Karpas-422 (cell line): ENCODE results near the gene DNAL4. TPM values are rescaled to one million over a fixed set of nuclear protein-coding genes. Genes with fewer than 3 reads are reported as not detected.

ENCODE experiments used
- DNase-seq: peaks from one replicate; pipeline ENCODE4 v3.0.0-alpha.2; 2015
- H2AFZ ChIP-seq: fragments of 200-600 bp; sonication (generic); 2 replicates; pipeline ENCODE4 v1.6.1; 2014; ENCODE audit warnings: antibody characterized with exemption, low read length, mixed read lengths
- H3K27ac ChIP-seq: fragments of 200-600 bp; sonication (generic); 2 replicates; pipeline ENCODE4 v1.5.1; 2014; ENCODE audit warnings: mild to moderate bottlenecking, low read length, moderate library complexity
- H3K27me3 ChIP-seq: fragments of 200-600 bp; sonication (generic); 2 replicates; pipeline ENCODE4 v1.6.1; 2014; ENCODE audit warnings: low read length, mixed read lengths
- H3K36me3 ChIP-seq: fragments of 200-600 bp; sonication (generic); 2 replicates; pipeline ENCODE4 v1.6.1; 2014; ENCODE audit warnings: low read length, mixed read lengths; ENCODE audit not compliant: insufficient read depth
- H3K4me1 ChIP-seq: fragments of 200-600 bp; sonication (generic); 2 replicates; pipeline ENCODE4 v1.6.1; 2014; ENCODE audit warnings: mild to moderate bottlenecking, low read length, mixed read lengths
- H3K4me2 ChIP-seq: fragments of 200-600 bp; sonication (generic); 2 replicates; pipeline ENCODE4 v1.6.1; 2014; ENCODE audit warnings: low read length, low read depth, mild to moderate bottlenecking; ENCODE audit not compliant: poor library complexity, severe bottlenecking
- H3K4me3 ChIP-seq: fragments of 200-600 bp; sonication (generic); 2 replicates; pipeline ENCODE4 v1.5.1; 2014; ENCODE audit warnings: mild to moderate bottlenecking, antibody characterized with exemption, low read length, mixed read lengths
- H3K79me2 ChIP-seq: fragments of 200-600 bp; sonication (generic); 2 replicates; pipeline ENCODE4 v1.6.1; 2014; ENCODE audit warnings: mild to moderate bottlenecking, low read length, mixed read lengths
- H3K9ac ChIP-seq: fragments of 200-600 bp; sonication (generic); 2 replicates; pipeline ENCODE4 v1.6.0; 2014; ENCODE audit warnings: low read length
- H3K9me2 ChIP-seq: fragments of 200-600 bp; sonication (generic), shearing (Covaris generic); replicated peaks from 2 replicates; pipeline ENCODE4 v1.6.0; 2014; ENCODE audit warnings: mild to moderate bottlenecking, low read length, moderate library complexity; ENCODE audit not compliant: insufficient read depth
- H3K9me3 ChIP-seq: fragments of 300-700, 200-600 bp; sonication (generic); 2 replicates; pipeline ENCODE4 v1.6.1; 2014; ENCODE audit warnings: low read length, mixed read lengths
- H4K20me1 ChIP-seq: fragments of 200-600 bp; sonication (generic); 2 replicates; pipeline ENCODE4 v1.6.1; 2014; ENCODE audit warnings: mild to moderate bottlenecking, antibody characterized with exemption, low read length, low read depth; ENCODE audit not compliant: insufficient read depth
- total RNA-seq: library from RNA; depleted of rRNA; stranded (reverse); fragments of >200 nt; shearing (Covaris generic); gene quantifications from 2 replicates; pipeline ENCODE4 v1.2.3, GENCODE V29; 2014; ENCODE audit warnings: low replicate concordance

The DNAL4 gene
- total RNA-seq, 1 experiment from 2014 or later, result 3.2 TPM

GRCh38 chr22:38741166-38741565, 52.8 kb downstream of the DNAL4 start:
- no peak for DNase-seq
- H3K4me1 ChIP-seq, result no peaks in the 10 kb centered on the region

GRCh38 chr22:38740754-38741153, 53.2 kb downstream of the DNAL4 start:
- peaks cover 26% of the 10 kb centered on the region for H3K36me3 ChIP-seq

More at GRCh38 chr22:38741166-38741565, 52.8 kb downstream of the DNAL4 start:
- no peaks in the 10 kb centered on the region for H3K79me2 ChIP-seq
- H4K20me1 ChIP-seq, result no peaks in the 10 kb centered on the region
- no peak overlapping the region for H3K9ac ChIP-seq
- H3K9me3 ChIP-seq, result no peaks in the 10 kb centered on the region
- H3K27me3 ChIP-seq, result no peaks in the 10 kb centered on the region
- no peaks in the 10 kb centered on the region for H3K9me2 ChIP-seq
- H3K4me3 ChIP-seq, result no peak overlapping the region
- H2AFZ ChIP-seq, result no peak overlapping the region
- H3K36me3 ChIP-seq, result peaks cover 26% of the 10 kb centered on the region
- H3K27ac ChIP-seq, result no peak overlapping the region
- no peak overlapping the region for H3K4me2 ChIP-seq

GRCh38 chr22:38740116-38740723, 53.7 kb downstream of the DNAL4 start:
- no peak overlapping the region for H2AFZ ChIP-seq
- no peak for DNase-seq
- H3K27me3 ChIP-seq, result no peaks in the 10 kb centered on the region
- H3K79me2 ChIP-seq, result no peaks in the 10 kb centered on the region
- no peaks in the 10 kb centered on the region for H3K4me1 ChIP-seq
- no peak overlapping the region for H3K4me2 ChIP-seq
- H3K9me3 ChIP-seq, result no peaks in the 10 kb centered on the region
- H3K9ac ChIP-seq, result no peak overlapping the region
- no peaks in the 10 kb centered on the region for H3K9me2 ChIP-seq
- H3K4me3 ChIP-seq, result no peak overlapping the region
- H3K27ac ChIP-seq, result no peak overlapping the region
- H3K36me3 ChIP-seq, result peaks cover 25% of the 10 kb centered on the region
- H4K20me1 ChIP-seq, result no peaks in the 10 kb centered on the region

More at GRCh38 chr22:38740754-38741153, 53.2 kb downstream of the DNAL4 start:
- Histone ChIP-seq H3K4me2 (no peak overlapping the region), H3K27ac (no peak overlapping the region), H3K4me3 (no peak overlapping the region), H3K9ac (no peak overlapping the region), H3K27me3 (no peaks in the 10 kb centered on the region), H3K79me2 (no peaks in the 10 kb centered on the region), H2AFZ (no peak overlapping the region), H3K9me2 (no peaks in the 10 kb centered on the region), H3K4me1 (no peaks in the 10 kb centered on the region), H3K9me3 (no peaks in the 10 kb centered on the region), H4K20me1 (no peaks in the 10 kb centered on the region)
- DNase-seq, result no peak

GRCh38 chr22:38739300-38740055, 54.5 kb downstream of the DNAL4 start:
- H4K20me1 ChIP-seq, result no peaks in the 10 kb centered on the region
- no peaks in the 10 kb centered on the region for H3K27me3 ChIP-seq
- H3K27ac ChIP-seq, result no peak overlapping the region
- no peaks in the 10 kb centered on the region for H3K9me3 ChIP-seq
- H3K4me1 ChIP-seq, result no peaks in the 10 kb centered on the region
- no peak overlapping the region for H3K9ac ChIP-seq
- H3K4me2 ChIP-seq, result no peak overlapping the region
- H3K36me3 ChIP-seq, result peaks cover 18% of the 10 kb centered on the region
- H3K79me2 ChIP-seq, result no peaks in the 10 kb centered on the region
- no peaks in the 10 kb centered on the region for H3K9me2 ChIP-seq
- no peak overlapping the region for H3K4me3 ChIP-seq
- DNase-seq, result no peak
- no peak overlapping the region for H2AFZ ChIP-seq

- no peak for DNase-seq
- H3K4me1 ChIP-seq, result no peaks in the 10 kb centered on the region
- H3K9me3 ChIP-seq, result no peaks in the 10 kb centered on the region
- H3K9me2 ChIP-seq, result no peaks in the 10 kb centered on the region
- no peaks in the 10 kb centered on the region for H4K20me1 ChIP-seq
- no peaks in the 10 kb centered on the region for H3K79me2 ChIP-seq
- H2AFZ ChIP-seq, result no peak overlapping the region
- no peak overlapping the region for H3K4me2 ChIP-seq
- no peak overlapping the region for H3K27ac ChIP-seq
- no peak overlapping the region for H3K4me3 ChIP-seq
- no peaks in the 10 kb centered on the region for H3K27me3 ChIP-seq
- H3K9ac ChIP-seq, result no peak overlapping the region
- H3K36me3 ChIP-seq, result peaks cover 17% of the 10 kb centered on the region
Observed at GRCh38 chr22:38738475-38739070, 55.4 kb downstream of the DNAL4 start.

- Histone ChIP-seq H3K79me2 (no peaks in the 10 kb centered on the region), H3K9me3 (no peaks in the 10 kb centered on the region), H3K27me3 (no peaks in the 10 kb centered on the region), H3K9me2 (no peaks in the 10 kb centered on the region), H2AFZ (no peak overlapping the region), H3K4me2 (no peak overlapping the region), H3K4me3 (no peak overlapping the region), H3K9ac (no peak overlapping the region), H4K20me1 (no peaks in the 10 kb centered on the region), H3K27ac (no peak overlapping the region), H3K4me1 (no peaks in the 10 kb centered on the region), H3K36me3 (peaks cover 14% of the 10 kb centered on the region)
- DNase-seq, result no peak
Observed at GRCh38 chr22:38737302-38738060, 56.5 kb downstream of the DNAL4 start.

GRCh38 chr22:38736257-38736570, 57.7 kb downstream of the DNAL4 start:
- H3K9me3 ChIP-seq, result no peaks in the 10 kb centered on the region
- H3K36me3 ChIP-seq, result peaks cover 7% of the 10 kb centered on the region; the same call in 1 of the 2 replicates
- H3K4me2 ChIP-seq, result no peak overlapping the region
- no peaks in the 10 kb centered on the region for H3K4me1 ChIP-seq
- no peak overlapping the region for H3K27ac ChIP-seq
- H3K9me2 ChIP-seq, result no peaks in the 10 kb centered on the region
- no peaks in the 10 kb centered on the region for H3K79me2 ChIP-seq
- no peak overlapping the region for H3K9ac ChIP-seq
- H3K4me3 ChIP-seq, result no peak overlapping the region
- no peak overlapping the region for H2AFZ ChIP-seq
- H3K27me3 ChIP-seq, result no peaks in the 10 kb centered on the region
- DNase-seq, result no peak
- H4K20me1 ChIP-seq, result no peaks in the 10 kb centered on the region
